HepG2 (cell line): ENCODE data around the gene SIVA1. TPM values are rescaled to one million over a fixed set of nuclear protein-coding genes. Genes with fewer than 3 reads are reported as not detected.

Experiments used
- ATAC-seq: fragments of 200-7000 bp; cut with Tn5 transposase; 3 replicates; pipeline ENCODE4 v1.9.1; 2020; ENCODE audit warnings: mild to moderate bottlenecking, moderate library complexity
- BruUV-seq: library from RNA; stranded (reverse); fragments of 400-500 nt; replicated peaks from 2 replicates; lab custom pipeline; 2021; lab: Mats Ljungman, UMichigan
- CTCF ChIA-PET: fragments of 300-600 bp; formaldehyde crosslinking; extraction: SDS; loops from one replicate; lab custom pipeline; 2021; ENCODE audit warnings: low total read pairs, inconsistent platforms, low intra/inter-chr PET ratio; lab: Yijun Ruan, JAX
- POLR2A ChIA-PET: fragments of 350-600 bp; sonication (Branson Sonifier 250); formaldehyde crosslinking; loops from one replicate; lab custom pipeline; 2020; ENCODE audit warnings: antibody characterized with exemption, inconsistent platforms; lab: Yijun Ruan, JAX
- DNase-seq: peaks from one replicate; pipeline ENCODE4 v3.0.0-alpha.2; 2015; ENCODE audit warnings: low spot score
- FAIRE-seq: peaks from 3 replicates; lab custom pipeline; 2011; peaks lifted over from hg19 to GRCh38; lab: Jason Lieb, UNC
- H2AFZ ChIP-seq: one replicate; pipeline ENCODE4 v1.6.1; 2011; ENCODE audit warnings: low read length, inconsistent platforms
- H3K27ac ChIP-seq: fragments of 300-600 bp; 3 replicates; pipeline ENCODE4 v1.8.0; 2011; ENCODE audit warnings: mixed run types, mild to moderate bottlenecking, mixed read lengths, low read length, inconsistent platforms; ENCODE audit not compliant: insufficient read depth; ENCODE audit errors: extremely low read length
- H3K27me3 ChIP-seq, 2 experiments: fragments of 200-600 bp in 1 of 2; 2 replicates in 1 of 2; 3 replicates in 1 of 2; pipeline versions ENCODE4 v1.6.0 to v1.8.0; 2011; ENCODE audit warnings: low read length in 2 of 2, mild to moderate bottlenecking in 2 of 2, moderate library complexity in 2 of 2, inconsistent platforms in 1 of 2; ENCODE audit not compliant: insufficient read depth in 2 of 2, control insufficient read depth in 1 of 2
- H3K36me3 ChIP-seq, 2 experiments: fragments of 200-600 bp in 1 of 2; replicated peaks in 1 of 2; 2 replicates in 1 of 2; 3 replicates in 1 of 2; pipeline versions ENCODE4 v1.5.1 to v1.8.0; 2011; ENCODE audit warnings: low read length in 2 of 2, inconsistent platforms in 1 of 2; ENCODE audit not compliant: insufficient read depth in 2 of 2, control insufficient read depth in 1 of 2
- H3K4me1 ChIP-seq: 2 replicates; pipeline ENCODE4 v1.5.1; 2012; ENCODE audit warnings: low read length, inconsistent platforms; ENCODE audit not compliant: insufficient read depth
- H3K4me2 ChIP-seq: 2 replicates; pipeline ENCODE4 v1.6.0; 2011; ENCODE audit warnings: low read depth, low read length, inconsistent platforms
- H3K4me3 ChIP-seq, 3 experiments: fragments of 200-600 bp in 1 of 3; sonication (generic), shearing (Covaris generic) in 1 of 3; replicated peaks in 1 of 3; 2 replicates each; pipeline ENCODE4 v1.5.1; 2011 to 2016; ENCODE audit warnings: low read length in 3 of 3, inconsistent platforms in 2 of 3, low read depth in 2 of 3, mild to moderate bottlenecking in 2 of 3, control low read depth in 1 of 3, mixed read lengths in 1 of 3; ENCODE audit not compliant: insufficient read depth in 1 of 3
- H3K79me2 ChIP-seq: one replicate; pipeline ENCODE4 v1.6.1; 2011; ENCODE audit warnings: low read length, inconsistent platforms; ENCODE audit not compliant: insufficient read depth
- H3K9ac ChIP-seq: 2 replicates; pipeline ENCODE4 v1.6.0; 2011; ENCODE audit warnings: mild to moderate bottlenecking, low read depth, low read length, inconsistent platforms; ENCODE audit not compliant: insufficient read depth
- H3K9me3 ChIP-seq: 2 replicates; pipeline ENCODE4 v1.5.1; 2012; ENCODE audit warnings: mild to moderate bottlenecking, low read length
- H4K20me1 ChIP-seq: 2 replicates; pipeline ENCODE4 v1.6.0; 2011; ENCODE audit warnings: inconsistent platforms, mild to moderate bottlenecking, low read length, moderate library complexity; ENCODE audit not compliant: insufficient read depth
- ARNT ChIP-seq: fragments of 450-650 bp; IDR thresholded peaks from 2 replicates; pipeline ENCODE4 v1.6.1; 2017
- EZH2 ChIP-seq: conservative IDR thresholded peaks from 2 replicates; pipeline ENCODE4 v1.6.1; 2012; ENCODE audit warnings: mild to moderate bottlenecking, low read depth, low read length, moderate library complexity
- MAZ ChIP-seq, 2 experiments: sonication (generic) in 1 of 2; formaldehyde crosslinking in 1 of 2; IDR thresholded peaks; 2 replicates each; pipeline versions ENCODE4 v1.5.0 to v1.6.1; 2012 to 2020; ENCODE audit warnings: low read depth in 2 of 2, mild to moderate bottlenecking in 2 of 2, borderline replicate concordance in 1 of 2, improper control_type of control experiment in 1 of 2, low read length in 1 of 2, missing genetic modification reagents in 1 of 2, moderate library complexity in 1 of 2
- MLX ChIP-seq: IDR thresholded peaks from 2 replicates; pipeline ENCODE4 v1.6.1; 2016
- SP5 ChIP-seq: IDR thresholded peaks from 2 replicates; pipeline ENCODE4 v1.6.1; 2016; ENCODE audit warnings: low read depth, borderline replicate concordance
- ZFP37 ChIP-seq: sonication (generic); formaldehyde crosslinking; IDR thresholded peaks from 2 replicates; pipeline ENCODE4 v1.4.0; 2020; ENCODE audit warnings: missing genetic modification reagents, borderline replicate concordance
- ZMAT3 ChIP-seq: sonication (generic); formaldehyde crosslinking; conservative IDR thresholded peaks from 2 replicates; pipeline ENCODE4 v1.7.0; 2021; ENCODE audit warnings: missing genetic modification reagents
- ZNF230 ChIP-seq: sonication (generic); formaldehyde crosslinking; IDR thresholded peaks from 2 replicates; pipeline ENCODE4 v1.4.0; 2020; ENCODE audit warnings: mild to moderate bottlenecking, missing genetic modification reagents
- ZNF44 ChIP-seq: sonication (generic); formaldehyde crosslinking; IDR thresholded peaks from 2 replicates; pipeline ENCODE4 v1.5.1; 2020; ENCODE audit warnings: mild to moderate bottlenecking, missing genetic modification reagents
- ZNF616 ChIP-seq: sonication (generic); formaldehyde crosslinking; IDR thresholded peaks from 2 replicates; pipeline ENCODE4 v1.5.0; 2020; ENCODE audit warnings: low read depth, mild to moderate bottlenecking, missing genetic modification reagents
- ZNF619 ChIP-seq: sonication (generic); formaldehyde crosslinking; IDR thresholded peaks from 2 replicates; pipeline ENCODE4 v1.4.0; 2020; ENCODE audit warnings: mild to moderate bottlenecking, missing genetic modification reagents
- ZNF790 ChIP-seq: sonication (generic); formaldehyde crosslinking; IDR thresholded peaks from 2 replicates; pipeline ENCODE4 v1.8.0; 2022; ENCODE audit warnings: missing genetic modification reagents, mild to moderate bottlenecking, borderline replicate concordance
- ZSCAN20 ChIP-seq: sonication (generic); formaldehyde crosslinking; IDR thresholded peaks from 2 replicates; pipeline ENCODE4 v1.4.0; 2020; ENCODE audit warnings: missing genetic modification reagents, mild to moderate bottlenecking, borderline replicate concordance
- ZXDC ChIP-seq: sonication (generic); formaldehyde crosslinking; IDR thresholded peaks from 2 replicates; pipeline ENCODE4 v1.5.0; 2020; ENCODE audit warnings: mild to moderate bottlenecking, missing genetic modification reagents
- WGBS: methylation state at CpG from one replicate; pipeline ENCODE4 v1.1.6; 2017; ENCODE audit warnings: low lambda C conversion rate; 5-methylcytosine and 5-hydroxymethylcytosine counted together
- in situ Hi-C: cut with HindIII; loops from 2 replicates; pipeline ENCODE4 v1.10.0; 2017; ENCODE audit warnings: low pct_unique_long_range_greater_than_20kb; ENCODE audit not compliant: extremely low pct_ligation_motif_present
- intact Hi-C: fragments of 100-400 bp; cut with micrococcal nuclease; formaldehyde crosslinking; loops from one replicate; pipeline ENCODE4 v1.10.0; 2022; ENCODE audit not compliant: unreplicated experiment
- polyA plus RNA-seq, 8 experiments: library from polyadenylated mRNA; depleted of rRNA in 3 of 8; stranded (reverse) in 7 of 8; unstranded in 1 of 8; fragments of >200 nt; fragmentation: Illumina TruSeq in 4 of 8; extraction: Trizol in 4 of 8; gene quantifications; 2 replicates each; pipeline versions ENCODE4 v1.2.1 to v1.2.3, GENCODE V29; 2011 to 2016; ENCODE audit warnings: low read depth in 4 of 8, missing spikeins in 1 of 8, mixed read lengths in 1 of 8; ENCODE audit not compliant: insufficient read depth in 1 of 8
- total RNA-seq, 5 experiments: library from RNA; depleted of rRNA; stranded (reverse); fragments of >200 nt; fragmentation: Illumina TruSeq; extraction: Trizol; gene quantifications; 2 replicates each; pipeline ENCODE4 v1.2.3, GENCODE V29; 2016; ENCODE audit warnings: low read depth in 1 of 5
- TF ChIP-seq, protein P1 (sequence below): sonication (generic); formaldehyde crosslinking; IDR thresholded peaks from 2 replicates; pipeline ENCODE4 v1.9.0; 2021; ENCODE audit warnings: mild to moderate bottlenecking, missing genetic modification reagents

SIVA1 gene
- total and polyA plus RNA-seq, 2 of the 13 experiments (the other 11 are each of a cell fraction or from before 2014, with no cell fraction given): 123 to 186 TPM

GRCh38 chr14:104714066-104714465 lies 38.9 kb upstream of the SIVA1 start:
- Histone ChIP-seq H3K9me3 (no peaks in the 10 kb centered on the region), H3K27me3 (no peaks in the 10 kb centered on the region), H3K4me2 (no peak overlapping the region), H2AFZ (no peak overlapping the region), H3K27ac (no peak overlapping the region), H3K79me2 (no peaks in the 10 kb centered on the region), H3K9ac (no peak overlapping the region), H3K4me3 (no peak overlapping the region), H3K36me3 (peaks cover 15 to 29% of the 10 kb centered on the region in 2 experiments; a peak in 3 of 5 replicates), H4K20me1 (no peaks in the 10 kb centered on the region), H3K4me1 (no peaks in the 10 kb centered on the region)
- ChIA-PET POLR2A (no interaction called here), CTCF (no interaction called here)
- no peak for DNase-seq
- no peak for ATAC-seq
- no peak for FAIRE-seq
- WGBS: 98% methylated on average over 11 of the region's 16 CpGs
- intact Hi-C loops (no loop called here), in situ Hi-C loops (no loop called here)
- TF ChIP-seq SP5 (CRISPR knock-in tag) (no peak), ZNF230 (CRISPR knock-in tag) (no peak), EZH2 (no peak), ZNF790 (CRISPR knock-in tag) (no peak), ZNF616 (CRISPR knock-in tag) (no peak), MAZ (IDR thresholded peaks at IDR 0.05; ENCODE audit: borderline replicate concordance, low read depth, low read length) (no peak), MAZ (CRISPR knock-in tag; IDR thresholded peaks at IDR 0.05; ENCODE audit: low read depth) (no peak), ZXDC (CRISPR knock-in tag) (no peak), MLX (no peak), ARNT (no peak), ZNF44 (CRISPR knock-in tag) (no peak), ZSCAN20 (no peak), ZFP37 (CRISPR knock-in tag) (no peak), ZNF619 (CRISPR knock-in tag) (no peak), ZMAT3 (CRISPR knock-in tag) (no peak)
- TF ChIP-seq, protein P1, sequence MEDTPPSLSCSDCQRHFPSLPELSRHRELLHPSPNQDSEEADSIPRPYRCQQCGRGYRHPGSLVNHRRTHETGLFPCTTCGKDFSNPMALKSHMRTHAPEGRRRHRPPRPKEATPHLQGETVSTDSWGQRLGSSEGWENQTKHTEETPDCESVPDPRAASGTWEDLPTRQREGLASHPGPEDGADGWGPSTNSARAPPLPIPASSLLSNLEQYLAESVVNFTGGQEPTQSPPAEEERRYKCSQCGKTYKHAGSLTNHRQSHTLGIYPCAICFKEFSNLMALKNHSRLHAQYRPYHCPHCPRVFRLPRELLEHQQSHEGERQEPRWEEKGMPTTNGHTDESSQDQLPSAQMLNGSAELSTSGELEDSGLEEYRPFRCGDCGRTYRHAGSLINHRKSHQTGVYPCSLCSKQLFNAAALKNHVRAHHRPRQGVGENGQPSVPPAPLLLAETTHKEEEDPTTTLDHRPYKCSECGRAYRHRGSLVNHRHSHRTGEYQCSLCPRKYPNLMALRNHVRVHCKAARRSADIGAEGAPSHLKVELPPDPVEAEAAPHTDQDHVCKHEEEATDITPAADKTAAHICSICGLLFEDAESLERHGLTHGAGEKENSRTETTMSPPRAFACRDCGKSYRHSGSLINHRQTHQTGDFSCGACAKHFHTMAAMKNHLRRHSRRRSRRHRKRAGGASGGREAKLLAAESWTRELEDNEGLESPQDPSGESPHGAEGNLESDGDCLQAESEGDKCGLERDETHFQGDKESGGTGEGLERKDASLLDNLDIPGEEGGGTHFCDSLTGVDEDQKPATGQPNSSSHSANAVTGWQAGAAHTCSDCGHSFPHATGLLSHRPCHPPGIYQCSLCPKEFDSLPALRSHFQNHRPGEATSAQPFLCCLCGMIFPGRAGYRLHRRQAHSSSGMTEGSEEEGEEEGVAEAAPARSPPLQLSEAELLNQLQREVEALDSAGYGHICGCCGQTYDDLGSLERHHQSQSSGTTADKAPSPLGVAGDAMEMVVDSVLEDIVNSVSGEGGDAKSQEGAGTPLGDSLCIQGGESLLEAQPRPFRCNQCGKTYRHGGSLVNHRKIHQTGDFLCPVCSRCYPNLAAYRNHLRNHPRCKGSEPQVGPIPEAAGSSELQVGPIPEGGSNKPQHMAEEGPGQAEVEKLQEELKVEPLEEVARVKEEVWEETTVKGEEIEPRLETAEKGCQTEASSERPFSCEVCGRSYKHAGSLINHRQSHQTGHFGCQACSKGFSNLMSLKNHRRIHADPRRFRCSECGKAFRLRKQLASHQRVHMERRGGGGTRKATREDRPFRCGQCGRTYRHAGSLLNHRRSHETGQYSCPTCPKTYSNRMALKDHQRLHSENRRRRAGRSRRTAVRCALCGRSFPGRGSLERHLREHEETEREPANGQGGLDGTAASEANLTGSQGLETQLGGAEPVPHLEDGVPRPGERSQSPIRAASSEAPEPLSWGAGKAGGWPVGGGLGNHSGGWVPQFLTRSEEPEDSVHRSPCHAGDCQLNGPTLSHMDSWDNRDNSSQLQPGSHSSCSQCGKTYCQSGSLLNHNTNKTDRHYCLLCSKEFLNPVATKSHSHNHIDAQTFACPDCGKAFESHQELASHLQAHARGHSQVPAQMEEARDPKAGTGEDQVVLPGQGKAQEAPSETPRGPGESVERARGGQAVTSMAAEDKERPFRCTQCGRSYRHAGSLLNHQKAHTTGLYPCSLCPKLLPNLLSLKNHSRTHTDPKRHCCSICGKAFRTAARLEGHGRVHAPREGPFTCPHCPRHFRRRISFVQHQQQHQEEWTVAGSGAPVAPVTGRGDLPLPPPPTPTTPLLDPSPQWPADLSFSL (CRISPR knock-in tag): no peak
- no TSS peak for BruUV-seq
